H1 (cell line): ENCODE measurements around the gene LRRK1. TPM values are rescaled to one million over a fixed set of nuclear protein-coding genes. Genes with fewer than 3 reads are reported as not detected.

Experiments used
- CTCF ChIA-PET: fragments of 300-600 bp; sonication (Branson Sonifier 250); formaldehyde crosslinking; loops from one replicate; lab custom pipeline; 2021; ENCODE audit not compliant: partially characterized antibody; lab: Charles Lee
- POLR2A ChIA-PET: fragments of 300-600 bp; sonication (Branson Sonifier 250); formaldehyde crosslinking; loops from one replicate; lab custom pipeline; 2021; ENCODE audit warnings: inconsistent platforms; ENCODE audit not compliant: partially characterized antibody; lab: Charles Lee
- DNase-seq, 2 experiments: peaks; one replicate each; pipeline versions ENCODE4 v3.0.0 to v3.0.0-alpha.2; 2010 to 2022; ENCODE audit warnings: low spot score in 2 of 2, low read depth in 1 of 2, mixed read lengths in 1 of 2
- FAIRE-seq: peaks from 2 replicates; lab custom pipeline; 2011; peaks lifted over from hg19 to GRCh38; lab: Jason Lieb, UNC
- H2AFZ ChIP-seq: 2 replicates; pipeline ENCODE4 v1.8.1; 2012; ENCODE audit warnings: low read length, inconsistent platforms
- H2AK5ac ChIP-seq: 2 replicates; pipeline ENCODE4 v1.6.1; 2013; ENCODE audit warnings: low read depth, low read length
- H2BK120ac ChIP-seq: replicated peaks from 2 replicates; pipeline ENCODE3; 2013; ENCODE audit warnings: low read depth, low read length, inconsistent platforms
- H2BK12ac ChIP-seq: 2 replicates; pipeline ENCODE4 v1.6.1; 2013; ENCODE audit warnings: low read depth, low read length
- H2BK15ac ChIP-seq: 2 replicates; pipeline ENCODE4 v1.6.1; 2013; ENCODE audit warnings: low read length
- H2BK20ac ChIP-seq: 2 replicates; pipeline ENCODE4 v1.6.1; 2013; ENCODE audit warnings: low read length
- H2BK5ac ChIP-seq: 2 replicates; pipeline ENCODE4 v1.6.1; 2013; ENCODE audit warnings: low read depth, low read length
- H3K14ac ChIP-seq: 2 replicates; pipeline ENCODE4 v1.6.1; 2013; ENCODE audit warnings: inconsistent platforms; ENCODE audit not compliant: insufficient read length
- H3K18ac ChIP-seq: 2 replicates; pipeline ENCODE4 v1.6.1; 2013; ENCODE audit warnings: low read length; ENCODE audit errors: extremely low read depth
- H3K23ac ChIP-seq: 2 replicates; pipeline ENCODE4 v1.6.1; 2013; ENCODE audit warnings: inconsistent platforms; ENCODE audit not compliant: insufficient read length
- H3K23me2 ChIP-seq: 2 replicates; pipeline ENCODE4 v1.6.1; 2013; ENCODE audit warnings: low read depth, low read length
- H3K27ac ChIP-seq: 2 replicates; pipeline ENCODE4 v1.6.1; 2011; ENCODE audit warnings: low read depth, low read length, inconsistent platforms
- H3K27me3 ChIP-seq, 4 experiments: replicated peaks in 1 of 4; 1 replicate in 1 of 4; 2 replicates in 3 of 4; pipeline versions ENCODE4 v1.6.1 to v1.8.1; 2011 to 2013; ENCODE audit warnings: low read length in 3 of 4, mild to moderate bottlenecking in 3 of 4, inconsistent platforms in 2 of 4, mixed read lengths in 2 of 4, moderate library complexity in 1 of 4; ENCODE audit not compliant: control insufficient read depth in 3 of 4, insufficient read depth in 3 of 4; ENCODE audit errors: extremely low read depth in 1 of 4
- H3K36me3 ChIP-seq, 4 experiments: 2 replicates each; pipeline versions ENCODE4 v1.6.1 to v1.8.1; 2011 to 2013; ENCODE audit warnings: mild to moderate bottlenecking in 4 of 4, low read length in 3 of 4, moderate library complexity in 2 of 4, control low read depth in 1 of 4, inconsistent platforms in 1 of 4; ENCODE audit not compliant: insufficient read depth in 4 of 4, control insufficient read depth in 2 of 4
- H3K4ac ChIP-seq: replicated peaks from 2 replicates; pipeline ENCODE3; 2013; ENCODE audit warnings: low read length, low read depth, mixed read lengths, inconsistent platforms; ENCODE audit not compliant: insufficient read length
- H3K4me1 ChIP-seq, 4 experiments: replicated peaks in 1 of 4; 1 replicate in 1 of 4; 2 replicates in 3 of 4; pipeline versions ENCODE4 v1.6.1 to v1.8.1; 2011 to 2013; ENCODE audit warnings: low read length in 3 of 4, inconsistent platforms in 2 of 4, mixed read lengths in 1 of 4; ENCODE audit not compliant: insufficient read depth in 4 of 4, control insufficient read depth in 3 of 4
- H3K4me2 ChIP-seq, 2 experiments: 2 replicates each; pipeline versions ENCODE4 v1.6.1 to v1.8.1; 2011 to 2013; ENCODE audit warnings: low read depth in 2 of 2, low read length in 2 of 2, control low read depth in 1 of 2, inconsistent platforms in 1 of 2, mild to moderate bottlenecking in 1 of 2; ENCODE audit not compliant: insufficient read depth in 1 of 2
- H3K4me3 ChIP-seq, 4 experiments: fragments of 200-600, 300-600 bp in 1 of 4; sonication (generic), shearing (Covaris generic), sonication (Bioruptor Twin) in 1 of 4; 2 replicates each; pipeline versions ENCODE4 v1.5.1 to v1.8.1; 2011 to 2016; ENCODE audit warnings: low read length in 4 of 4, low read depth in 3 of 4, control low read depth in 2 of 4, inconsistent platforms in 2 of 4, mild to moderate bottlenecking in 2 of 4, mixed read lengths in 1 of 4, moderate library complexity in 1 of 4; ENCODE audit not compliant: insufficient read depth in 2 of 4; ENCODE audit errors: extremely low read depth in 1 of 4
- H3K56ac ChIP-seq: replicated peaks from 2 replicates; pipeline ENCODE3; 2013; ENCODE audit warnings: low read depth, mild to moderate bottlenecking, mixed read lengths, low read length, inconsistent platforms; ENCODE audit not compliant: insufficient read length
- H3K79me1 ChIP-seq: 2 replicates; pipeline ENCODE4 v1.6.1; 2013; ENCODE audit warnings: low read depth, low read length, control low read depth
- H3K79me2 ChIP-seq, 2 experiments: 2 replicates each; pipeline versions ENCODE4 v1.6.1 to v1.8.1; 2012 to 2013; ENCODE audit warnings: low read length in 2 of 2, mild to moderate bottlenecking in 2 of 2, inconsistent platforms in 1 of 2; ENCODE audit not compliant: insufficient read depth in 2 of 2, control insufficient read depth in 1 of 2
- H3K9ac ChIP-seq, 4 experiments: replicated peaks in 1 of 4; 1 replicate in 1 of 4; 2 replicates in 3 of 4; pipeline versions ENCODE4 v1.6.1 to v1.8.1; 2011 to 2013; ENCODE audit warnings: low read depth in 3 of 4, low read length in 3 of 4, control low read depth in 2 of 4, mild to moderate bottlenecking in 2 of 4, moderate library complexity in 2 of 4, inconsistent platforms in 1 of 4; ENCODE audit errors: extremely low read depth in 1 of 4
- H3K9me3 ChIP-seq, 2 experiments: 2 replicates each; pipeline versions ENCODE4 v1.6.1 to v1.8.1; 2012 to 2013; ENCODE audit warnings: mild to moderate bottlenecking in 2 of 2, moderate library complexity in 2 of 2, control low read depth in 1 of 2, inconsistent platforms in 1 of 2, low read depth in 1 of 2, low read length in 1 of 2, mixed read lengths in 1 of 2; ENCODE audit not compliant: insufficient read depth in 2 of 2
- H4K20me1 ChIP-seq, 2 experiments: replicated peaks in 1 of 2; 2 replicates each; pipeline versions ENCODE3 to v1.8.1; 2011 to 2013; ENCODE audit warnings: inconsistent platforms in 2 of 2, low read length in 2 of 2, mild to moderate bottlenecking in 1 of 2; ENCODE audit not compliant: insufficient read depth in 2 of 2, control insufficient read depth in 1 of 2
- H4K5ac ChIP-seq: 2 replicates; pipeline ENCODE4 v1.6.1; 2013; ENCODE audit warnings: low read length, low read depth, mixed read lengths, inconsistent platforms; ENCODE audit not compliant: insufficient read length
- H4K8ac ChIP-seq: 2 replicates; pipeline ENCODE4 v1.8.0; 2013; ENCODE audit warnings: mild to moderate bottlenecking, moderate library complexity, low read length, inconsistent platforms; ENCODE audit not compliant: insufficient read depth; ENCODE audit errors: extremely low read depth
- H4K91ac ChIP-seq: replicated peaks from 2 replicates; pipeline ENCODE3; 2013; ENCODE audit warnings: low read length, mixed read lengths, inconsistent platforms; ENCODE audit not compliant: insufficient read length
- BACH1 ChIP-seq: IDR thresholded peaks from 2 replicates; pipeline ENCODE4 v1.6.1; 2012; ENCODE audit warnings: low read length, improper control_type of control experiment
- BCL11A ChIP-seq, 2 experiments: IDR thresholded peaks; one replicate each; pipeline ENCODE4 v1.6.1; 2011; ENCODE audit warnings: low read depth in 2 of 2, low read length in 2 of 2, mild to moderate bottlenecking in 2 of 2
- BRCA1 ChIP-seq: IDR thresholded peaks from 2 replicates; pipeline ENCODE4 v1.6.1; 2012; ENCODE audit warnings: low read depth, low read length, improper control_type of control experiment
- CBX5 ChIP-seq: fragments of 300-800, 300-1000 bp; sonication (generic); IDR thresholded peaks from 2 replicates; pipeline ENCODE4 v1.7.1; 2016; ENCODE audit warnings: antibody characterized with exemption, low read length, low read depth
- CEBPB ChIP-seq: IDR thresholded peaks from 2 replicates; pipeline ENCODE4 v1.6.1; 2012; ENCODE audit warnings: low read depth, low read length
- CTBP2 ChIP-seq: IDR thresholded peaks from 2 replicates; pipeline ENCODE4 v1.7.0; 2011; ENCODE audit warnings: borderline replicate concordance, mild to moderate bottlenecking, moderate library complexity, mixed read lengths, low read length; ENCODE audit not compliant: insufficient read depth, insufficient read length
- GTF2F1 ChIP-seq: IDR thresholded peaks from 2 replicates; pipeline ENCODE4 v1.6.1; 2012; ENCODE audit warnings: low read depth, low read length, improper control_type of control experiment, borderline replicate concordance
- JUND ChIP-seq: IDR thresholded peaks from 2 replicates; pipeline ENCODE4 v1.6.1; 2011; ENCODE audit warnings: mild to moderate bottlenecking, improper control_type of control experiment, low read length
- POLR2A ChIP-seq, 2 experiments: IDR thresholded peaks; 1 replicate in 1 of 2; 2 replicates in 1 of 2; pipeline ENCODE4 v1.6.1; 2011; ENCODE audit warnings: low read depth in 2 of 2, low read length in 2 of 2, mild to moderate bottlenecking in 2 of 2; ENCODE audit errors: control extremely low read depth in 1 of 2
- RNF2 ChIP-seq: fragments of 200-900, 300-1000 bp; sonication (generic); IDR thresholded peaks from 2 replicates; pipeline ENCODE4 v1.7.1; 2016; ENCODE audit warnings: borderline replicate concordance, low read depth, mild to moderate bottlenecking, antibody characterized with exemption, low read length; ENCODE audit not compliant: poor library complexity, severe bottlenecking; ENCODE audit errors: missing control alignments
- SP4 ChIP-seq: IDR thresholded peaks from 2 replicates; pipeline ENCODE4 v1.6.1; 2012; ENCODE audit warnings: low read length, inconsistent platforms
- TAF7 ChIP-seq: optimal IDR thresholded peaks from 2 replicates; pipeline ENCODE3; 2011; ENCODE audit warnings: low read depth, mild to moderate bottlenecking, inconsistent platforms, low read length, moderate library complexity, borderline replicate concordance
- TBP ChIP-seq: IDR thresholded peaks from 2 replicates; pipeline ENCODE4 v1.6.1; 2011; ENCODE audit warnings: low read depth, low read length, improper control_type of control experiment
- WGBS, 2 experiments: shearing (Covaris generic) in 1 of 2; methylation state at CpG; one replicate each; pipeline versions ENCODE4 v1.1.6 to v1.1.7; 2013 to 2015; ENCODE audit warnings: low lambda C conversion rate in 2 of 2, mixed read lengths in 2 of 2, inconsistent platforms in 1 of 2, low coverage in 1 of 2, missing lambda C conversion rate in 1 of 2; ENCODE audit not compliant: insufficient replicate concordance in 2 of 2, insufficient coverage in 1 of 2, insufficient read length in 1 of 2; ENCODE audit errors: extremely low coverage in 1 of 2, missing lambda C conversion rate in 1 of 2; 5-methylcytosine and 5-hydroxymethylcytosine counted together
- polyA plus RNA-seq, 7 experiments: library from polyadenylated mRNA; depleted of rRNA in 3 of 7; stranded (reverse) in 5 of 7; unstranded in 2 of 7; fragments of >200 nt in 5 of 7; fragments of 200-250 nt in 2 of 7; gene quantifications; 1 replicate in 5 of 7; 2 replicates in 1 of 7; 4 replicates in 1 of 7; pipeline versions ENCODE4 v1.2.1 to v1.2.3, GENCODE V29; 2011 to 2013; ENCODE audit warnings: missing spikeins in 2 of 7, mixed read lengths in 2 of 7
- total RNA-seq: library from RNA; stranded (reverse); fragmentation: NEBNext Ultra II Directional; extraction: Animal tissue kit (Norgen Biotek cat#: 25700); gene quantifications from 2 replicates; pipeline ENCODE4 v1.2.1, GENCODE V29; 2021

The LRRK1 gene
- total and polyA plus RNA-seq, 2 of the 8 experiments (the other 6 are each of a cell fraction or from before 2014, with no cell fraction given) = 1.2 to 3.6 TPM

DNA sequence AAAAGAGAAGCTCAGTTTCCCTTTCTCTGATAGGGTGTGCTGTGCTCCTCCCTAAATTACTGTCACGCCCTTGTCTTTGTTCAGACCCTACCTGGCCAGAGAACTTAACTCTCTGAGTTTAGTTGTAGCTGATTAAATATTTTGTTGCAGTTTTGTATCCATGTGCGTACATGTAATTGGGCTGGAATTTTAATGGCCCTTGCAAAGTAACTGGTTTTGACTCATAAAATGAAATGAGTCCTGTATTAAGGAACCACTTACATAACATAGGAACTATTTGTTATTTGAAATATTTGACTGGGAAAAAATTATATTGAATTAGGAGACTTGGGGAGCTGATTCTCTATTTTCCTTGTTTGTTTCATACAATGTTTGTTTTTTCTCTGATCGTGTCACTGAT is 80.2 kb downstream of the LRRK1 start:
- POLR2A ChIA-PET = interaction anchor here (0.6 kb wide), 1 partner anchor 14 kb away, joined by 3 read pairs; no protein-coding TSS in a partner anchor
- 82% methylated on average over 3 of the region's 3 CpGs; no CpG with 5 or more reads in 1 of the 2 experiments for WGBS, 2 experiments
- no peaks in the 10 kb centered on the region for H3K9me3 ChIP-seq
- no peak overlapping the region for H3K4me3 ChIP-seq
- peaks cover 0 to 7% (median 1%) of the 10 kb centered on the region in 4 experiments; a peak in 4 of 7 replicates for H3K4me1 ChIP-seq
- H3K23me2 ChIP-seq = peaks cover 4% of the 10 kb centered on the region; the same call in 1 of the 2 replicates
- H4K91ac ChIP-seq = no peak overlapping the region
- H2BK15ac ChIP-seq = no peak overlapping the region
- H3K36me3 ChIP-seq = no peaks in the 10 kb centered on the region
- H3K56ac ChIP-seq = no peak overlapping the region
- CTCF ChIA-PET = interaction anchor here (0.8 to 22.3 kb wide), 11 partner anchors 9 to 262 kb away, joined by 3 to 405 read pairs (median 4); partner anchors contain the start of gene LRRK1
- no peak overlapping the region for H2BK20ac ChIP-seq
- H2AFZ ChIP-seq = no peak overlapping the region
- H4K5ac ChIP-seq = no peak overlapping the region
- H2AK5ac ChIP-seq = no peak overlapping the region
- no peak overlapping the region for H3K14ac ChIP-seq
- H3K27ac ChIP-seq = no peak overlapping the region
- FAIRE-seq (no peak), DNase-seq (no peak)
- H3K79me1 ChIP-seq = no peaks in the 10 kb centered on the region
- no peaks in the 10 kb centered on the region for H3K79me2 ChIP-seq
- no peak overlapping the region for H3K9ac ChIP-seq
- no peak overlapping the region for H2BK12ac ChIP-seq
- H3K23ac ChIP-seq = no peak overlapping the region
- H3K18ac ChIP-seq = no peak overlapping the region
- no peak overlapping the region for H3K4ac ChIP-seq
- no peak overlapping the region for H2BK120ac ChIP-seq
- no peaks in the 10 kb centered on the region; a peak in 1 of 7 replicates for H3K27me3 ChIP-seq
- no peak overlapping the region for H4K8ac ChIP-seq
- H3K4me2 ChIP-seq = no peak overlapping the region
- H2BK5ac ChIP-seq = no peak overlapping the region
- TF ChIP-seq TAF7 (no peak), BRCA1 (no peak), RNF2 (no peak), TBP (no peak), BCL11A (IDR thresholded peaks at IDR 0.05; ENCODE audit: low read depth in 2 of 2, low read length in 2 of 2) (no peak), CTBP2 (no peak), GTF2F1 (no peak), BACH1 (no peak), CEBPB (no peak), SP4 (no peak), POLR2A (IDR thresholded peaks at IDR 0.05; ENCODE audit: control extremely low read depth in 1 of 2, low read depth in 2 of 2, low read length in 2 of 2) (no peak), JUND (no peak), CBX5 (no peak)
- no peaks in the 10 kb centered on the region for H4K20me1 ChIP-seq
